Activated CD4-positive, alpha-beta T cell treated with anti-CD3 and anti-CD28 coated beads, Interleukin-2, amount 50 U/mL, for 16 hours (primary cell): Measurements from ENCODE around the gene UBE2O.

Experiments used
- DNase-seq: peaks from one replicate; pipeline ENCODE4 v3.0.0-alpha.2; 2020

UBE2O gene

DNA sequence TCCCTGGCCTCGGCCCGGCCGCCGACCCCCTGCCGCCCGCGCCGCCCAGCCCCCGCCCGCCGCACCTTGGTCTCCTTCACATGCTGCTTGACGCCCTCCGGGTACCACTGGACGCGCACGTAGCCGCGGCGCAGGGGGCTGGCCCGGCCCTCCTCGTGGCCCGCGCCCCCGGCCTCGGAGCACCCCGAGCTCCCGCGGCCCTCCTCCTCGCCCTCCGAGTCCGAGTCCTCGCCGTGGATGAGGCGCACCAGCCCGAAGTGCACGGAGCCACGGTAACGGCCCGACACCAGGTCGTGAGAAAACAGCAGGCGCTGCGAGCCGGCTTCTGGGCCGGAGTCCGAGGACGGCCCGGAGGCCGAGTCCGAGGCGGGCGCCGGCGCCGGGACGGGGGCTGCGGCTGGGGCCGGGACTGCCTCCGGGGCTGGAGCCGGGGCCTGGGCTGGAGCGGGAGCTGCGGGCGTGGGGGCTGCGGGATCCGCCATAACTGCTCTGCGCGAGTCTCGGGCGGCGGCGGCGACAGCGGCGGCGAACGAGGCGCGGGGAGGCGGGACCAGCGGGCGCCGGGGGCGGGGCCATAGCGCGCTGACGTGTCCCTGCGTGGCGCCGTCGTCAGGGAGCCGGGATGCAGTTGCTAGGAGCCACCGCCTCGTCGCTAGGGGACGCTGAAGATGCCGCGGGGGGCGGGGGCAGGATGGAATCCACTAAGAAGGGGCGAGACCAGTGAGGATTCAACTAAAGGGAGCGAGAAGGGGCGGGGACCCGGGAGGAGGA lies at the start of gene UBE2O:
Gene UBE2O, minus strand, starts transcription at position 493 of the 771 bp plus-strand sequence. Its CDS starts 11 bp downstream, at position 482.
- peak; percentile 93 for DNase-seq

DNA sequence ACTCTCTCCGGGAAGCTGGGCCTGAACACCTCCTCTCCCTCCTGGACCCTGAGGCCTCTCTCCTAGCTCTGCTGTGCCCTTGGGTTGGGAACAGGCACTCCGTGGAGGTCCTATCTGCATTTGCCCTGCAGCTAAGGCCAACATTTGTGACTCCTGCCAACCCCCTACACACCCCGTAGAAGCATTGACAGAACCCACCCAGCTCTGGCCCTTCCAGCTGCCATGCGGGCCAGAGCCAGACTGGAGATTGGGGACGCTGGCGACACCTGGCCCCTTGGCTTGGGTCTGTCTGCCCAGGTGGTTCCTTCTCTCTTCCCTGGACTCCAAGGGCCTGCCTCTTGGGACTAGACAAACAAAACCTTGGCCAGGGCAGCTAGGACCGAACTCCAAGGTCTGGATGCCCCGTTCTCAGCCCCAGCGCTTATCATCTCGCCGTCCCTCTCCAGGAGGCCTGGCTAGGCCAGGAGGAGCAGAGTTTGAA lies 48.9 kb upstream of the UBE2O start:
- DNase-seq, result no peak

DNA sequence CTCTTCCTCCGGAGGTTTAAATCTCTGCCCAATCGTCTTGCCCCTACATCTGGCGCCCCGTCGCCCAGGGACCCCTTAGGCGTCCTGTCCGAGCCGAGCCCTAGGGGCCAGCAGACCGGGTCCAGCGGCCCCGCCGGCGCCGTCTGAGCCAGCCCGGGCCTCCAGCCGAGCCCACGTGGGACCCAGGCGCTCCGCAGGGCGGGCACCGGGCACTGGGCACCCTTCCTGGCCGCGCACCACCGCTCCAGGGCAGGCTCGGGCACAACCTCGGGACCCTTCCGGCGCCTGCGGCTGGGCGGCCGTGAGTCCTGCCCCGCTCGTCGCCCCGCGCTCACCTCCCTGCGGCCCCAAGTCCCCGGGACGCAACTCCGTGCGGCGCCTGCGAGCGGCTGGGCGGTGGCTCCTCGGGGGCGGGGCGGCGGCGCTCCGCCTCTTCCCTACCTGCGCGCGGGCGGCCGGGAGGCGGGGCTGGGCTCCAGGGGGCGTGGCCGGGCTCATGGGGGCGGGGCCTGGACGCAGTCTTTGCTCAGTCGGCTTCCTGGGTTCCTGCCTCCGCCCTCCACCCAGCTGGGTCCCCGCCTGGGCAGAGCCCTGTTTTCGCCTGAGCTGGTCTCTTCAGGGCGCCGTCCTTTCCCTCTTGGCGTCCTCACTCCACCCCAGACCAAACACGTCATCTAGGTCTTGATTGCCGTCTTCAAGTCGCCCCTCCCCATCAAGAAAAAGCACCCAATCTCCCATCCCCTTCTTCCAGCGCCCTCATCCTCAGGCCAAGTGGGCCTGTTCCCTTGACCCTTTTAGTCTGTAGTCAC lies 48.3 kb upstream of the UBE2O start, which contains the start of gene RHBDF2:
Gene RHBDF2, minus strand, starts transcription at position 406 of the 809 bp plus-strand sequence. CDS start 19,899 bp downstream, outside the sequence.
- DNase-seq, result peak; percentile 96

DNA sequence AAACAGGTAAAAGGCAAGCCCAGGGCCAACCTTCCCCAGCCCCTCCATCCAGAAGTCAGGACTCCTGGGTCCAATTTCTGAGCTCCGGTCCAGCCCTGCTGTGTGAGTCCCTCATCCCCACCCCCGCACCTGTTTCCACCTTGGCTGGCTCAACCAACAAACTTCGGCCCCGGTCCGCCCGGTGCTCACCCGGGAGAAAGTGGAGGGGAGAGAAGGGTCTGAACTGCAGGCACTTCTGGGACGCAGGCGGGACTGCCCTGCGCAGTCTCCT lies 47.7 kb upstream of the UBE2O start:
- no peak for DNase-seq

DNA sequence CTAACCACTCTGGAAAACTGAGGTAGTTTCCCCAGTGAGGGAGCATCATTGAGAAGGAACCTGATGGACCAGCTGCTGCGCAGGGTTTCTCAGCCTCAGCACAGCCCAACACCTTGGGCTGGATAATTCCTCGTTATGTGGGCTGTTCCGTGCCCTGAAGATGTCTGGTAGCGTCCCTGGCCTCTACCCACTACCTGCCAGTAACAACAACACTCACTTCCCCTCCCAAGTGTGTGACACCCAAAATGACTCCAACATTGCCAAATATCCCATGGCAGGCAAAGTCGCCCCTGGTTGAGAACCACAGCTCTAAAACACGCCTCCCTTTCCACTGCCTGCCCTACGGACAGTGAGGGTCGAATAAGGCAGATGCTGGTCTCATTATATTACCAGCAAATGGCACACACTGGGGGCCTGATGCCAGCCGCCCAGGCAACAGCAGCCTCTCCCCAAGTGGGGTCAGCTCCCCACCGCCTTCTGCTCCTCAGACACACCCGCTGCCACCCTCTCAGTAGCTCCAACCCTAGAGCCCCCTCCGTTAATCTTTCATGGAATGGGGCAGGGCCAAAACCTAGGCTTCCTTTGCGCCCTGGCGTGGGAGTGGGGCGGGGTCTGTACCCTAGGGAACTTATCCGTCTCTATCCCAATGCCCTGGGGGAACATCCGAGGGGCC lies 47.3 kb upstream of the UBE2O start:
- DNase-seq, result no peak

DNA sequence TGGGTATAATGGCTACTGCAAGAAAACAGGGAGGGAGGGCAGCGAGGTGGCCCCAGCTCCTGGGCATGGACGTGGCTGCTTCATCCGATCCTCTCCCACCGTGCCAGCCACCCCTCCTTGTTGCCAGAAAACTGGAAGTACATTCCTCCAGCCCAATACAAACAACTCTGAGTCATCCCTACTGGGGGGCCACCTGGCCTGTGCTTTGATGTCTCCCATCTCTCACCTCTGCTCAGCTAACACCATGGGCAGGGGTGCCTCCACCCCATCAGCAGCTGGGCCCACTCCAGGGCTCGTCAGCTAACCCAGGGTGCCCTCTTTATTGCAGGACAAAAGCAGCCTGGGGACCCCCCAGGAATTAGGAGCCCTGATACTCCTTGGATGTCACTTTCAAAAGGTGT lies 46.3 kb upstream of the UBE2O start:
- DNase-seq, result no peak

DNA sequence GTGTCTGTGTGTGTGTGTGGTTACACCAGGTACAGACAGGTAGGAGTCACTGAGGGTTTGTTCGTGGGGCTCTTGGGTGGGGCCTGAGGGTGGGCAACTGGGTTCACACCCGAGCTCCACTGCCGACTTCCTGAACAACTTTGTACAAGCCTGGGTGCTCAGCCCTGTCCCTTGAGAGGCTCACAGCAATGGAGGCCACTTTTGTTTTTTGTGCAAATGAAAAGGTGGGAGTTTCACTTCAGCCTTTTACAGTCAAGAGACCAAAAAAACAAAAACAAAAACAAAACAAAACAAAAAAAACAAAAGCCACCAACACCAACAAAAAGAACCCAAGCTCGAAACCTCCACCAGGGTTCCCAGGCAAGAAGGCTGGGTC lies 45.9 kb upstream of the UBE2O start:
- DNase-seq, result no peak

DNA sequence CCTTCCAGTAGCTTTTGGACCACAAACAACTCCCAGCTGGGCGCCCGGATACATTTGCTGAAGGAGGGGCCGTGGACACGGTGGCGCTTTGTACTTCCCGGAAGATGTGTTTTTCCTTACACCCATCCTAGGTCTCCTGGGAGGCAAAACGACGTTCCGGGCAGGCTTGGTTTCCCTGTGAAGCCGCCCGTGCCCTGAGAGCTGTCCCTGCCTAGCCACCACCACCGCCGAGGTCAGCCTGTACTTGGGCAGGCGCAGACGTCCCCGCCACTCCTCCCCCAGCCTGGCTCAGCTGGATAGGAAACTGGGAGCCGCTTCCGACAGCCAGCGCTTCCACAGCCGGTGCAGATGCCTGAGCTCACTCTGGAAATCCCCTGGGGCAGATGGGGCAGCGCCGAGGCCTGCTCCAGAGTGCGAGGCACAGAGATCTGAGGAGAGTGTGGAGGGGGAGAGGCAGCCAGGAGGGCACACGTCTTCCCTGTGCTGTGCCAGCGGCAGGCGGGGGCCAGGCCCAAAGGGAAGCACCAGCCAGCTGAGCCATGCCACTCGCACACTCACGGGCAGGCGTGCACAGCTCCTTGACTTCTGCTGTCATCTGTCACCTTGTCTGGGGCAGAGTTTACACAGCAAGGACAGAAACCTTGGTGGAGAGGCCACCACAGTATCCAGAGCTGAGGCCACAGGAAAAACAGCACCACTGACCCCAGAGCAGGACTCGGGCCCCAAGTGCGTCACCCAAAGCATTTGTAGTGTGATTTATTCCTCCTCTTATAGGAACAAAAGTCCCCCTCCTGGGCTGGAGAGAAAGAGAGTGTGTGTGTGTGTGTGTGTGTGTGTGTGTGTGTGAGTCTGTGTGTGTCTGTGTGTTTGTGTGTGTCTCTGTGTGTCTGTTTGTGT lies 45.3 kb upstream of the UBE2O start:
- no peak for DNase-seq

DNA sequence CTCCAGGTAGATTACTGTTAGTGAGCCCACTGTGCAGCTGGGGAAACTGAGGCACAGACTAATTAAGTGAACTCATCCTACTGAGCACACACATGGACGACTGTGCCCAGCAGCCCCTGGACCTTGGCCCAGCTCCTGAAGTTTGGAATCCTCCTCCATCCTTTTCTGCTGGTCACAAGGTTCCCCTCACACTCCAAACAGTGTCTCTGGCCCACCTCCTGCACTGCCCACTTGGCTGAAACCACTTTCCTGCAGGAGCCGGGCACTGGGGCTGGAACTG lies 44.7 kb upstream of the UBE2O start:
- DNase-seq, result no peak

DNA sequence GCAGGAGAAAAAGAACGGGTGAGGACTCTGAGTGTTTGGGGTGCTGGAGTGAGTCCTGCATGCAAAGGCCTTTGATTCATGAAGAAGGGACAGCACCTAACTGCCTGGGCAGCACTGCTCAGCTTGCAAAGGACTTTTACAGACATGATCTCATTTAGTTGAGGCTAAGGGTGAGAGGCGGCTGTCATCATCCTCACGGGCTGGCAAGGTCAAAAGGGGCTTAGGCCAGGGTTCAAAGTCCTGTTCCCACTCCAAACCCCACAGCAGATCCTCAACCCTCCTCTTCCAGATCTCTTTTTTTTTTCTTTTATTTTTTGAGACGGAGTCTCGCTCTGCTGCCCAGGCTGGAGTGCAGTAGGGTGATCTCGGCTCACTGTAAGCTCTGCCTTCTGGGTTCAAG lies 43.5 kb upstream of the UBE2O start:
- no peak for DNase-seq

DNA sequence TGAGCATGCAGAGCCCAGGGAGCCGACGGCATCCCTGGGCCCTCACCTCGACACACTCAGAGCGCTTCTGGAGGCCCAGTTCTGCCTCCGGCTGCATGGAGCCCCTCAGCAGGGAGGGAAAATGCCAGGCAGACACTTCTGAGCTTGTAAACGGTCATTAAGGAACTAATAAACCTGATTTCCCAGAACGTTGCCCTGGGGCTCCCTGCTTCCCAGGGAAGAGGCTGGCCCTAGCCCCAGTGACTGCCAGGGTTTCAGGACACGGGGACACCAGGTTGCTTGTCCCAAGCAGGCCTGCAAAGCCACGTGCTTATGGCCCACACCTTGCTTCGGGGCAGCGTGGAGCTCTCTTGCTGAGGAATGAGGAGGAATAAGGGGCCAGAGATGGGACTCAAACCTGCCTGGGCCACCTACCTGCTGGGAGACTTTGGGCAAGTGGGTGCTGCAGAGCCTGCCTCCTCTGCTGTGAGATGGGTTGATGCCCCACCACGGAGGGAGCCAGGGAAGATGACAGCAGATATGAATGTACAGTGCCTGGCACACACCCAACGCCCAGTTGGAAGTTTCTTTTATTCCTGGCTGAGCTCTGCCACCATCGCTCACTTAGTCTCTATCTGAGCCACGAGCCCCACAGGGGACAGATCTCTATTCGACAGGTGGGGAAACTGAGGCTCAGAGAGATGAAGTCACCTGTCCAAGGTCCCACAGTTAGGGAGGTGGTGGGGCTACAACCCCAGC lies 42.9 kb upstream of the UBE2O start:
- DNase-seq, result no peak

DNA sequence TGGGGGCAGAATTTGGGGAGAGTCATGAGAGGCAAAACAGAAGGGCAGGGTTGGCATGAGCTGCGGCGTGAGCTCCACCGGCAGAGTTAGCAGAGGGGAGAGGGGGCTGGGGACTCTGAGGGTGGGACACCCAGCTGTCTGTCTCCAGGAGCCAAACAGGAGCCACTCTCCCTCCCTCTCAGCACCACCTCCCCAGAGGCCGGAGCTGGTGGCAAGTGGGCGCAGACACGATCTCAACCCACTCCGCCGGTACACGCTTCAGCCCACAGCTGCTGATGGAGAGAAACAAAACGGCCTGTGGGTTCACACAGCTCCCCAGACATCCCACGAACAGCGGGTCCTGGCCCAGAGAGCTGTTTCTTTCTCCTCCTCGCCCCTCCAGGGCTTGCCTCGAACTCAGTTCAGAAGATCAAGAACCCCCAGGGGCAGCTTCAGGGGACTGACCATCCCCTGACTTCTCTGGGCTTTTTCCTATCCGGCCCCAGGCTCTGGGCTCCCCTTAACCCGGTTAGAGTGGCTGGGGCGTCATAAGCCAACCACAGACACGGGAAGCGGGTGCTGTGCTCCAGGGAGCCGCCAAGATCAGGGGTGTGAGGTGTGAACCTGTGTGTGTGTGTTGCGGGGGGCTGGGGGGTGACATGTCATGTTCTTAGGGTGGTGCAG lies 40.7 kb upstream of the UBE2O start:
- no peak for DNase-seq

DNA sequence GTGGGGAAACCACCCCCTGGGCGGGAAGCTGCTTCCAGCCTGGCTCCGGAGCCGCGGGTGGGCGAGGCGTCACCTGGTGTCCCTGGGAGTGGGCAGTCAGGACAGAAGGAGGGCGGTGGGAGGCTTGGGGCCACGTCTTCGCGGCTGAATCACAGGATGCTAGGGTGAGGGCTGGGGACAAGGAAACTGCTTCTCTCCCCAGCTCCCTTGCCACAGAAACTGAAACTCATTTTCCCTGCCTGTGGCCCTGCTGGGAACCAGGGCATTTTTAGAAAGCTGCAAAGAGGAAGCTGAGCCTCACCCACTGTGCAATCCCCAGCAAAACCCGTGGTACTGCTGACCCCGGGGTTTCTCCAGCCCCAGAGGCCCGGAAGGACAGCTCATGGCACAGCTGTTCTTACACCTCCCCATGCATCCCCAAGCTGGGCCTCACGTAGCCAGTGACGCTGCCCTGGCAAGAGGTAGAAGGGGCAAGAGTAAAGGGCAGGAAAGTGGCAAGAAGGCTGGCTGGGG lies 40.1 kb upstream of the UBE2O start:
- DNase-seq, result peak; percentile 73

DNA sequence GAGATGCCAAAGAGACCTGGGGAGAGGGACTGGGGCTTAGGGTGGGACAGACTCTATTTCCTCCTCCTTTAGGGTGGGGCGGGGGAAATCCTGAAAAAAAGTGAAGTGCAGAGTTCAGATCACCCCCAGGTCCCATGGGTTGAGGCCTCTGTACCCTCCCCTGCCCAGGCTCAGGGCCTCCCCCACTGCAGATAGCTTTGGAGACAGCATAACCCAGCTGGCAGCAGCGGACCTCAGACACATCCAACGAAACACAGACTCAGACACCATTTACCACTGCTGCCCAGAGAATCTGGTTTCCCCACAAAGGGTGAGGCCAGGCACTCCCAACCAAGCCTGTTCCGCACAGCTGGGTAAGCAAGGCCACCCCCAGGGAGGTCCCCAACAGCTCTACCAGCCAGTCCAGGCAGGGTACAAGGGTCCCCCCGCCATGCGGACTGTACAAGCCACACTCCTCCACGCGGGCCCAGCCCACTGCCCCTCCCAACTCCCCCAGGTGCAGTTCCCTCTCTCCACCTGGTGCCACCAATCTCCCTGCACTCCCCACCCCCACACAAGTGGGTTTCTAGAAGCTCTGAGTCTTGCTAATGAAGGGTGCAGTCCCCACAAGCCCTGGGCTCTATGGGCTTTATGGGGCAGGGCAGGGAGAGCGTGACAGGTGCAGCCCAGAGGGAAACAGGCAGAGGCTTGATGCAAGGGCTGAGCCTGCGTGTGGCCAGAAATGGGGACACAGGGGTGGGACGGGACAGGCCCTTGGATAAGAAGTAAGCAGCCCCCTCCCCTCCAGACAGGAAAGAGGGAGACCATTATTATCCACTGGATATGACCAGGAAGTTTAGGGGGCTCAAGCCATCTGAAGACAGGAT lies 39.4 kb upstream of the UBE2O start:
- no peak for DNase-seq

DNA sequence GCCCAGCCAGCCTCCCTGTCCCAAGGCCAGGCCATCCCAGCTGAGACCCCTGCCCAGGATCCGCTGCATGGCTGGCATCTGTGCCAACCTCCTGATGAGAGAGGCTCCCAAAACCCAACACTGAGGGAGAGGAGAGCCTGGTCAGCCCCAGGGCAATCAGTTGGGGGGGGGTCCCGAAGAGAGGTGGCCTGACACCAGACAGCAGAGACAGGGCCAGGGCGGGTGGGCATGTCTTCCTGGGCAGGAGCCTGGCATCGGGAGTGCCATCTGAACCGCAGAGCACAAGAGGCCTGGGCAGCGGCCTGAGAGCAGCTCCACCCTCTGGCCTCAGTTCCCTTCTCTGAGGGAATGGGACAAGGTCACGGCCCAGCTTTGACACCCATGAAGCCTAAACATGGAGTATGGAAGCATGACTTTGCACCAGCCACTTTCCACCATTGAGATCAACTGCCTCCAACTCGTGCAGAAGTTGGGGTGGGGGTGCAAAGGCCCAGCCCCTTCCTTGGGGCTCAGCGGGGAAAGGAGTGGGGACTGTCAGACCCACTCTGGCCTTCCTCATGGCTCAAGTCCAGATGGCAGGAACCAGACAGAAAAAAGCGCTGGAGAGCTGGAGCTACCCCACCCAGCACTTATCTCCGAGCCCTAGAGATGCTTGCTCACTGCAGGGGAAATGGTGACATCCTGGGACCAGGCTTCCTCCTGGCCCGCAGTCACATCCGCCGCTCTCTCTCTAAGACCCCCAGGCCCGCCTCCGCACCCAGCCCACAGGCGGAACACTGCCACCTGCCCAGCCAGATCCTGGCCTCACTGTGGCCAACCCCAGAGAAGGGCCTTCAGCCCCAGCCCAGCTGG lies 38.5 kb upstream of the UBE2O start:
- no peak for DNase-seq

DNA sequence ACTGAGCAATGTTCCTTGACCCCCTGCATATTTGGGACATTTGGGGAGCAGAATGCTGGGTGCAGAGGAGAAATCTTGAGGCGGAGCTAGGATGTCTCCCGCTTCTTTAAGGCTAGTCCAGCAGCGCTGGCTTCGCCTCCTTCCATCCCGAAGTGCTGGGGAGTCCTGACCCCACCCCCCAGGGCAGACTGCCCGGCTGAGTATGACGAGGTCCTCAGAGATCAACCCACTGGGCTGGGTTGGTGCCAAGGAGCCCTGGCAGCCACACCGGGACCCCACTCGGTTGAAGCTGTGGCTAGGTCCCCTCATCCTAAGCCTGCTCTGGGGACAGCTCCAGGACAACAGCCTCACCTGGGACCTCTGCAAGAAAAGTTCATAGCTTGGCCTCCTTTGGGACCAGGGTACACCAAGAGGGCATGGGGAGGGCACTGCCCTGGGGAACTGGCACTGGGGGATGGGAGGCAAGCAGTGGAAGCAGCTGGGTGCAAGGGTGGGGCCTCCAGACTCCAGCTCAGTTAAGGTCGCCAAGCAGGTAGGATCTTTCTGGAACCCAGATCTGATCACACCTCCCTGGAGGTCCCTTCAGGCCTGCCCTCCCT lies 37.3 kb upstream of the UBE2O start:
- DNase-seq, result no peak

DNA sequence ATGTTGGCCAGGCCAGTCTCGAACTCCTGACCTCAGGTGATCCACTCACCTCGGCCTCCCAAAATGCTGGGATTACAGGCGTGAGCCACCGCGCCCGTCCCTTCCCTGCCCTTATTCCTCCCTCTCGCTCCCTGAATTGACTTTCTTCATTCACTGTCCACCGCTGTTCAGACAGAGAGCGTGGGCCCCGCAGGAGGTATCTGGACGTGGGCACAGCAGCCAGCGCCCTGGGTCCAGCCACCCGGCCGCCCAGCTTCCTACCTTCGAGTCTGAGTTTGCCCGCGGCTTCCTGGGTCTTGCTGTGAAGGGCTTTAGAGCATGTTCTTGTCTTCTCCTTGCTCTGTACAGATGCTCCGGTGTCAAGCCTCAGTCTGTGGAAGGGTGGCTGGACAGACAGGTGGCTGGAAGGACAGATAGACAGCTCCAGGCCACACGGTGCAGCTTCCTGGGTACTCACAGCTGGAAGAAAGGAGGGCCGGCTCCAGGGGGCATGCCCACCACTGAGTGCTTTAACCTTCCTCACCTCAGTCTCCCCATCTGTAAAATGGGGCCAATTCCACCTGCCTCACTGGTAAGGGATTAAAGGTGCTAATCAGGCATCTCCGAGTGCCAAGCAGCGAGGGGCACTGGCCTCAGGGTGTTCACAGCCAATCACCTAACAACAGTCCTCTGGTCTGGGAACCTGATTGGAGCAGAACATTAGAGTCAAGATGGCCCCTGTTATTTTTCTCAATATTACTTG lies 34.7 kb upstream of the UBE2O start:
- DNase-seq, result no peak

DNA sequence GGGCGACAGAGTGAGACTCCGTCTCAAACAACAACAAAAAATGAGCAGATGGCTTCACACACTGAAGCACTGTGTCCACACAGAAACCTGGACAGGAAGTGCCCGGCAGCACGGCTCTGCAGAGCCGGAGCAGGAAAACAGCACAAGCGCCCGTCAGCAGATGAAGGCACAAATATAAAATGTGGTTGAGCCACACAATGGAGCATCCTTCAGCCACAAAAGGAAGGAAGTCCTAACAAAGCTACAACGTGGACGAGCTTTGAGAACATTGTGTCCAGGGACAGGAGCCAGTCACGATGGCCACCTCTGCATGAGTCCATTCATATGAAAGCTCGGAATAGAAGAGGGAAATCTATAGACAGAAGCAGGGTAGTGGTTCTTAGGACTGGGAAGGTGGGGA lies 32.6 kb upstream of the UBE2O start:
- DNase-seq, result no peak
